HUDEP-2 (cell line): ENCODE measurements around the gene PRR19.
A peak's percentile ranks its signal among the peaks of the same experiment; 100 is the strongest.
"Not testable (repeated sequence)": the region's sequence is repeated elsewhere in the genome, so short reads cannot be mapped to it uniquely, and the experiment has no call there.

Source experiments
- DNase-seq, 76 experiments: peaks; one replicate each; lab custom pipeline; 2025; ENCODE audit not compliant: unreplicated experiment in 76 of 76; lab: John Stamatoyannopoulos, UW

The PRR19 gene, protein sequence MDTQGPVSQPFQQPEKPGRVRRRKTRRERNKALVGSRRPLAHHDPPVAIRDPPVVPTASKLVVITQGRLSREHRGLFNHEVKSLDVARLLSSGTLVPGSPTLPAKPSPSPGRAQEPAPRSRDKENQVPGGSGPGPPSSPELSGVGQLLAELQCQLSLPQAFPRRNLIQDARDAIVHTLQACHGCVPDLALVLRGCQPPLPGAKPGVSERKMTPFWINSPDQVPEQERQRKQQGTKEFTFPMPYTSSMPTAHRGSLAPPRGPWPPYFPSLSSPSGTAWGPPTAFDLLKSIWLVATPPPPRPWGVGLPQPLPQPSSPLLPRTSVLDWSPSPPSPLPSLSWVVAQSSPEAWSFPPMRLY

DNA sequence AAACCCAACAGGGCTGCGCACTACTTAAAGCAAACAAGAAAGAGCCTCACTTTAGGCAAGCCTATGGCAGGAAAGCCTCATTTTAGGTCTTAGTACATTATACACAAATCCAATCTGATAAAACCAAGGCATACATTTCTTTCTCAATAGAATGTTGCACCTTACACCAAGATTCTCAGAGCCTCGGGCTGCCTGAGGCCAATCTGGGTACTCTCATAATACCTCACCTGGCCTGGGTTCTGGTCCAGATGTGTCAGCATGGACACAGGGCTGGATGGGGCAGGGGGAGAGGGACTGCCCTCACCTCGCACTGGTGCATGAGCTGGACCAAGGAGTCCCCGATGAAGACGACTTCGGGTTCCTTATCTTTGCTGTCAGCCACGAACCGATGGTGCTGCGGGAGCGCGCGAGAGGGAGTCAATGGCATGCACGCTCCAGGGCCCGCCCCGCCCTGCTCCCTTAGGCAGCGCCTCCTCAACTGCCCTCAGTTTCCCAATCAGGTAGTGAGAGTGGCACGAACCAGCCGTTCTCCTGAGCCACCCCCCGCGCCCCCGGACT, at the start of gene PRR19:
Gene PRR19, plus strand, starts transcription at position 487 of the 558 bp plus-strand sequence. CDS start 7,453 bp downstream, outside the sequence.
- peak in 68 of 76 experiments; percentile 18 to 91 (median 65) for DNase-seq

DNA sequence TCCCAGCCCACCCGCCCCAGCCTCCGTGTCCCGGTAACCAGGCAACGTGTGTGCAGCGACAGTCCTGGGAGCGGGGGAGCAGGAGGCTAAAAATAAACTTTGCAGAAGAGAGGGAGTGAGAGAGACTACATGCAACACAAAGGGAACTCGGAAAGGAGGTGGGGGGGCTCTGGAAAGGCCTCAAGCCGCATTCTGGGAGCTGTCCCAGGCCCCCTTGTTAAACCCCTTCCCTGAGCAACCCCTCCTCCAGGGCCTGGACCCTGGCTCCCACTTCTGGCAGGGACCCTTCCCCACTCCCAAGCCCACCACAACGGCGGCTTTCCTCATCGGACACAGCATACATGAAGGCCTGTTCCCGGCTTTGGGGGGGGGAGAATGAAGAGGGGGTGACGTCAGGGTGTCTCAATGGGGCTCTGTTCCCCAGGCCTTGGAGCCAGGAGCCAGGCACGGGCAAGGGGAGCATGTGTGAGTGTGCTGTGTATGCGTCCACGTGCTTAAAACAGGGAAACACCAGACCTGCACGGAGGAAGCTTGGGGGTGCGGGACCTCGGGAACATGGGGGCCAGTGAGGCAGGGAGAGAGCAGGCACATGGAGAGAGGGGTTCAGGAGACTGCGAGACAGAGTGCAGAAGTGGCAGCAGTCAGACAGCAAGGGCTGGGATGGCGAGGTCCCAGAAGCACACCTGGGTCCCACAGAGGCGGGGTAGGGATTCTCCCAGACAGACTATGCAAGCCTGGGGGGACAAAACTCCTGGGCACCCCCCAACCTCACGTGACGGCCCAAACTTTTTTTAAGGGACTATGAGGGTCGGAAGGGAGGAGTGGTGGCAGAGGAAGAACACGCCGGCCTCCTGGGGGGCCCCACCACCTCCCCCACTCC, 49.3 kb upstream of the PRR19 start:
- peak in 4 of 76 experiments; percentile 20 to 50 (median 24) for DNase-seq

DNA sequence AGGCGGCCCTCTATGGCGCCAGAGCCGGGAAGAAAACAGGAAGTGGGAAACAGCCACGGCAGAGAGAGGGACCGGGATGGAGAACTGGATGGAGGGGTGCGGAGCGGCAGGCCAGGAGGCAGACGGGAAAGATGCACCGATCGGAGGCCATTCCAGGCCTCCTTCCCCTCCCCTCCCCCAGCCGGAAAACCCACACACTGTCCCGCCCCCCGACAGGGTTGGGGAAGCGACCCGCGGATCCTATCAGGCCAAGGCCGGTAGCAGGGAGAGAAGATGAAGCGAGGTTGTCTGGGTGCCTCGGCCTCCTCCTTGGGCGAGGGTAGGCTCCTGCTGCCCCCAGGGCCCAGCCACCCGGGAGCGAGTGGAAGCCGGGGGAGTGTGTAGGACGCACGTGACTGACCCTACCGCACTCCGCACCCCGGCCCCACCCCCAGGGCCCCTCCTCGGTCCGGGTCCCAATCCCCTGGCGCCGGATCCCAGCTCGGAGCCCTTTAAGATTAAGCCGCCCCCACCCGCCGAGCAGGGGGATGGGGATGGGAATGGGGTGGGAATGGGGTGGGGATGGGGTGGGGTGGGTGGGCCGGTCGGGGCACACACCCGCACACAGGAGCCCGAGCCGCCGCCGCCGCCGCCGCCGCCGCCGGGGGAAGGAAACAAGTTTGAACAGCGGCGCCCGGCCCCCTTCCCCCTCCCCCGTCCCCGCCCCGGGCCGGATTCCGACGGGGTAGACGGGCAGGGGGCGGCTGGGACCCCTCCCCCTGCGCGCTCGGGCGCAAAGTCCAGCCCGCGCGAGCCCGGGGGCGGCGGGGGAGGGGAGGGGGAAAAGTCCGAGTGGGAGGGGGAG, 48.5 kb upstream of the PRR19 start:
- DNase-seq = peak in 50 of 76 experiments; percentile 19 to 75 (median 54)

DNA sequence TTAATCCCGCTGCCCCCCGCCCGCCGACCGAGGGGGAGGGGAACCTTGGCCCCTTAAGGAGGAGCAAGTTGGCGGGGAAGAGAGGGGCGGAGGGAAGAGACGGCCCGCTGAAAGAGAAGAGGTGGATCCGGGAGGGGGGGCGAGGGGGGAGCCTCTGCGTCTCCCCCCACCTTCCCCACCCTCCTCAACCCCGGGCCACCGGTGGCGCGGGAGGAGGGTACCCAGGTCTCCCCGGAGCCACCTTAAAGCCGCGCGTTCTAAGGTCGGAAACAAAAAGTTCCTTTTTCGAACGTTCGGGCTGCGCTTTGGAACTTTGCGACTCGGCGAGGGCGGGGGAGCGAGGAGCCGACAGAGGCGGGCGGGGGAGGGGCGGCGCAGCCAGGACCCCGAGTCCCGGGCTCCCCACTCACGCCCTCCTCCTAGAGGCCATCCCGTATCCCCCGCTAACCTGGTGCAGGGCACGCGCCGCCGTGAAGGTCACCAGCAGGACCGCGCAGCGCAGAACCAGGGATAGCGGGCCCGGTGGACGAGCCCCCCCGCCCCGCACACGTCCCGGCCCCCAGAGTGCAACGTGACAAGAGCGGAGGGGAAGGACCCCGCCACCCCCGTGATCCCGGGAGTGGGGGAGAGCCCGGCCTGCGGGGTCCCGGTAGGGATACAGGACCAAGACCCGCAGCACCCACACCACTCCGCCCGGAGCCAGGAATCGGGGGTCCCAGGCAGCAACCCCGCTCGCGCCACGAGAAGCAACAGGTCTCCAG, 47.7 kb upstream of the PRR19 start:
- DNase-seq = peak in 54 of 76 experiments; percentile 18 to 76 (median 56)

DNA sequence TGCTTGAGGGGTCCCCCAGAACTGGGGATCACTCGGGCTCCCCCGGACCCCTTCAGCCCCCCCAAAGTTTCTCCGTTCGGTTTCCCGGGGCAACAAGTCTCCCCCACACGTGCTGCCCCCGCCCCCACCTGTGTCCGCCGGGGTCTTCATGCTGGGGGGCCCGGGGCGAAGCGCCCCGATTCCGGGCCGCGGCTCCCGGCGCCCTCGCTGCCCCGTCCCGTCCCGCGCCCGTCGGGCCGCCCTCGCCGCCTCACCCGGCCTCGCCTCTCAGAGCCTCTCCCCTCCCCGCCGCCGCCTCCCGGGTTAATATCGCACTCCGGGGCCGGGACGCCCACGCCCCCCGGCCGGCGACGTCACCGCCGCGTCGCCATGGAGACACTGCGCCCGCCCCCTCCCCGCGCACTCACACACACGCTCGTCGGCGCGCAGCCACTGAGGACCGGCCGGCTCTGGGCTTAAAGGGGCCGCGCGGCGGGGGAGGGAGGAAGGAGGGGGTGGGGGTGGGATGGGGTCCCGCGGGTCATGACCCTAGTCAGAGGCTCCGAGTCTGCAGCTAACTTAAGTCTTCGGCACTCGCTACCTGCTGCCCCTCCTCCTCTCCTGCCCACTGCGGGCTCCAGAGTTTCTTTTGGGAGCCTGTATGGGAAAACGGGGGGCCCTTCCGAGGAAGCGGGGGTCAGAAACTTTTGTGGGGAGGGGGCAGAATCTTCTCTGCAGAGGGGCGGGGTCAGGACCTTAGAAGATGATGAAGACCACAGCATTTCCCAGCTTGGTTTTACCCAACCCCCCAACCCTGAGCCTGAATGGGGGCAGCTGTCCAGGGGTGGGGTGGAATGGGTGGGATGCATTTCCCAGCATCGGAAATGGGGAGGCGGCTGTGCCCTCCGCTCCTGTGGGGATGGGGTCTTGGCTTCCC, 46.8 kb upstream of the PRR19 start, which contains the start of gene ERF:
Gene ERF, minus strand, starts transcription at position 279 of the 916 bp plus-strand sequence. Its CDS starts 129 bp downstream, at position 150.
- DNase-seq = peak in 75 of 76 experiments; percentile 42 to 96 (median 91)

DNA sequence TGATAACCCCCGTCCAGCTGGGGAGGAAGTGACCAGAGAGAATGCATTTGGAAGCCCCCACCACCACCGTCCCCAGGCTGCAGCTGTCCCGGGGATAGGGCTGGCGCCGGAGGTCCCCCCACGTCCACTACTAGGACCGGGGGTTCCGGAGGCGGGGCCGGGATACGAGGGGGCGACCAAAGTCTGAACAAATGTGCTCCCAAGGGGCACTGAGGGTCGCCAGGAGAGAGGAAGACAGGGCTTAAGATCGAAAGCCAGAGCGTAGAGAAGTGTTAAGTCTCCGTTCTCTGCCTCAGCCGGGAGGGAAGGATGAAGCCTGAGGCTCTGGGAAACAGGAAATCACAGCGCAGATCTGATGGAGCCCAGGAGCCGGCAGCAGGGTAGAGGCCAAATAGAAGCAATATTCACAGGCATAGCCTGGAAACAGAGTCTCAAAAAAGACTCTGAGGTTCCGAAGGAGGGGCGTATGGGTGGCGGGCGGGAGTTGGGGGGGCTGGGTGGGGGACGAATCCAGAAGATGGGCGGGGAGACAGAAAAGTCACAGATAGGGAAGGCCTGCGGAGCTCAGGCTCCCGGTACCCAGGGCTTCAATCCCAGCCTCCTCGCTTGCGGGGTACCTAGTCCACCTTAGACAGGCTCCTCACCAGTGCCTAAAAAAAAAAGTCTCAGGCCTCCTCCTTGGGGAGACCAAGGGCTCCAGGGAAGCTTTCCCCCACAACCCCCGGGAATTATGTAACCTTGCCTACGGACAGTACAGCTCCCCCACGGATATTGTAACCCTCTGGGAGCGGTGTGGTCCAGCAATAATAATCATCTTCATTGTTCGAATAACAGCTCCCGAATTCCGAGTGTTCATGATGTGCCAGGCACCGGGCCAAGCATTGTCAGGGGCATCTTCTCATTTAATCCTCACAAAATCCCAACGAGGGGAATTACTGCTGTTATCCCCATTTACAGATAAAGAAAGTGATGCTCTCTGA, 45.9 kb upstream of the PRR19 start:
- no peak for DNase-seq

DNA sequence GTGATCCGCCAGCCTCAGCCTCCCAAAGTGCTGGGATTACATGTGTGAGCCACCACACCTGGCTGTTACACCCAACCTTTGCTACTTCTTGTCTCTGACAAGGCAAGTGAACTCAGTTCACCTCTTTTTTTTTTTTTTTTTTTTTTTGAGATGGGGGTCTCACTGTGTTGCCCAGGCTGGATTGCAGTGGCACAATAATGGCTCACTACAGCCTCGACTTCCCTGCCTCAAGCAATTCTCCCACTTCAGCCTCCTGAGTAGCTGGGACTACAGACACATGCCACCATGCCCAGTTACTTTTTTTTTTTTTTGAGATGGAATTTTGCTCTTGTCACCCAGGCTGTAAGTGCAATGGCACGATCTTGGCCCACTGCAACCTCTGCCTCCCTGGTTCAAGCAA, 44.1 kb upstream of the PRR19 start:
- not testable (repeated sequence) for DNase-seq

DNA sequence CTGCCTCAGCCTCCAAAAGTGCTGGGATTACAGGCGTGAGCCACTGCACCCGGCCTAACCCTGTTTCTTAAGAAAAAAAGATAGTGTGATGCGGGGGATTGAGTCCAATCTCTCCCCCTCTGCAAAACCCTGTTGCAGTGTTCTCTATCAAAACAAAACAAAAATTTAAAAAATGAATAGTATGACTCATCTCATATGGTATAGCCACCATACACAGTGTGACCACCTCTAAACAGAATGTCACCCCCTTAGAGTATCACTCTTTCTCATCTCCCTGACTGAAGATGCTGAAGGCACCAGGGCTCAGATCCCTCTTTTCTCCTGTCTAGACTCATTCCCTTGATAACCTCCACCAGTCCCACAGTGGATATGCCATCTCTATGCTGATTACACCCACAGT, 40.2 kb upstream of the PRR19 start:
- DNase-seq = no peak

DNA sequence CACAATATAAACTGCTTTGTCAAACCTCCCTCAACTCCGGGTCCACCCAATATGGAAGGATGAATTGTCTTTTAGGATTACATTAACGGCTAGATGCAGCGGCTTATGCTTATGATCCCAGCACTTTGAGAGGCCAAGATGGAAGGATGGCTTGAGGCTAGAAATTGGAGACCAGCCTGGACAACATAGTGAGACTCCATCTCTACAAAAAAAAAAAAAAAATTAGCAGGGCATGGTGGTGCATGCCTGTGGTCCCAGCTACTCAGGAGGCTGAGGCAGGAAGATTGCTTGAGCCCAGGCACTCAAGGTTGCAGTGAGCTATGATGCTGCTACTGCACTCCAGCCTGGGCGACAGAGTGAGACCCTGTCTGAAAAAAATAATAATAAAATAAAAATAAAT, 35.8 kb upstream of the PRR19 start:
- DNase-seq = not testable (repeated sequence)

DNA sequence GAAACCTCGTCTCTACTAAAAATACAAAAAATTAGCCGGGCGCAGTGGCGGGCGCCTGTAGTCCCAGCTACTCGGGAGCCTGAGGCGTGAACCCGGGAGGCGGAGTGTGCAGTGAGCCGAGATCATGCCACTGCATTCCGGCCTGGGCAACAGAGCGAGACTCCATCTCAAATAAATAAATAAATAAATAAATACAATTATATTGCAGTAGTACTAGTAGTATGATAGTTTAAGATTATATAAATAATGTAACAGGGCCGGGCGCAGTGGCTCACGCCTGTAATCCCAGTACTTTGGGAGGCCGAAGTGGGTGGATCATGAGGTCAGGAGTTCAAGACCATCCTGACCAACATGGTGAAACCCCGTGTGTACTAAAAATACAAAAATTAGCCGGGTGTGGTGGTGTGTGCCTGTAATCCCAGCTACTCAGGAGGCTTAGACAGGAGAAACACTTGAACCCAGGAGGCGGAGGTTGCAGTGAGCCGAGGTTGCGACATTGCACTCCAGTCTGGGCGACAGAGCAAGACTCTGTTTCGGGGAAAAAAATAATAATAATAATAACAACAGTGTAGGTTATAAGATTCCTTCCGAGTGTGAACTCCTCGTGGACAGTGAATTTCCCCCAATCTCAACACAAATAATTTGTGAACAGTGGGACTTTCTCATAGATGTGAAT, 34.9 kb upstream of the PRR19 start:
- not testable (repeated sequence) for DNase-seq

DNA sequence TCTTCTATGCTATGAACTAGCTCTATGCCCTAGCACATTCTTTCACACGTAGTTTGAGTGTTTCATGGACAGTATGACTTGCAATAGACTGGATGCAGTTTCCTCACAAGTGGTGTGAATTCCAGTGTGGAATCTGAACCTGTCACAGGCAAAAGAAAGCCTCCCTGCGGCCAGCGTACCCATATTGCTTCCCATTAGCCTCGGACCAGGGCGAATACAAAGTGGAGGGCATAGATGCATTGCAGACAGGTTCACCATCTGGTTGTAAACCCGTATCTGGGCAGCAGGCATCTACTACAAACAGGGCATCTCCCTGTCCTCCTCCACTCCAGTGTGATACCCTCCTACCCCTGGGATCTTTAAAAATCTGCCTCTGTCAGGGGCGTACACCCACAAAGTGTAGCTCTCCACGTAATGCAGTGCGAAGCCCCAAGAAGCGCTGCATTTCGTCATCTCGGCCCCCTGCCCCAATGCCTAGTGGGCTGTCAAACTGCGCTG, 34.2 kb upstream of the PRR19 start:
- DNase-seq = peak in 2 of 76 experiments; percentile 65 to 91

DNA sequence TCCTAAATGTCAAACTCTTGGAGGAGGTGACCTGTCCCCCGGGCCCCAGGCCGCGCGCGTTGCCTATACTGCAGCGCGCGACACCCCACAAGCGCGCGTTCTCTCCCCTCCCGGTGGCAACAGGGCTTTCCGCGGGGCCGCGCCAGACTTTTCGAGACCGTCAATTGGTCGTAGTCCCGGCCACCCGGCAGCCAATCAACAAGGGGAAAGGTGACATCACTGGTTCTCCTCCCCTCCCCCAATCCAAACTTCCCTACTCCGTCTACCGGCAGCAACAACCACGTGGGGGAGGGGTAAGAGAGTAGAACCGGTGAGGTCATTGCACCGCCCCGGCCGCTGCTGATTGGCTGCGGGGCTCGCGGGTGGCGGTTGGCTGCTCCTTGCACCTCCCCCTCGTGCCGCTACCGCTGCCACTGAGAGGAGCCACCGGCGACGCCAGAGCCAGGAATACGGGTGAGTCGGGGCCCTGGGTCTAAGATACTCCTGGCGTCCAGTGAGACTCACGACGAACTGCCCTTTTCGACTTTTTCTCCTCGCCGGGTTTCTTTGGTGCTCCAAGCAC, 33.7 kb upstream of the PRR19 start:
- DNase-seq = peak; percentile 91 to 100 (median 100)

DNA sequence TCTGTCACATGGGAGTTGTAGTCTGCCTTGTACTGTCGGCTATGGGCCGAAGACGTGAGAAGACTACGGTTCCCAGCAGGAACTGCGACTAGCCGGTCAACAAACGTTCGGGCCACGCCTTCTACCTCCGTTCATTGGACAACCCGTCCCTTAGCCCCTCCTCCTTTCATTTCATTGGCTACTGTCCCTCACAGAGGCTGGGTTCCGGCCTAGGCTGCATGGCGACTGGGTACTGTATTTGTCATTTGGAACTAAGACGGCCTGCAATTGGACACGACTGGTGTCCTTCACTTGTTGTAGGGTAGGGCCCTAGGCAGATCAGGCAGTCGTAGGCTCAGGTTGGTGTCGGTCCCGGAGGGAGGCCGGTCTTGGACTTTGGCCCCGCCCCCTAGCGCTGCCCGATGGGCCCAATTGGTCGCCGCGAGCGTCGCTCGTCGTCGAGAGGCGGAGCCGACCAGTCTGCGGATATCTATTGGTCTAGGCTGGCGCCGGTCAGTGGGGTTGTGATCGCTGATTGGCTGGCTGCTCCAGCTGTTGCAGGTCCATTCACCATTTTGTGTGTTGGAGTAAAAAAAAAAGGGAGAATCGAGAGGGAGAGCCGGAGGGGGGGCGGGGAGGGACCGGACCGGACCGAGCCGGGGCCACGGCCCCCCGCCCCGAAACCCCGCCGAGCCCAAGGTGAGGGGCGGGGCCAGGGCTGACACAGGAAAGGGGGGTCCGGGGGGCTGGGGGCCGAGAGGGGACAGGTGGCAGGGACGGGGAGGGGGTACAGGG, 33.0 kb upstream of the PRR19 start, which contains the start of gene CIC:
Gene CIC, plus strand, starts transcription at position 549 of the 774 bp plus-strand sequence. CDS start 2,532 bp downstream, outside the sequence.
- DNase-seq = peak in 75 of 76 experiments; percentile 98 to 100 (median 100)

DNA sequence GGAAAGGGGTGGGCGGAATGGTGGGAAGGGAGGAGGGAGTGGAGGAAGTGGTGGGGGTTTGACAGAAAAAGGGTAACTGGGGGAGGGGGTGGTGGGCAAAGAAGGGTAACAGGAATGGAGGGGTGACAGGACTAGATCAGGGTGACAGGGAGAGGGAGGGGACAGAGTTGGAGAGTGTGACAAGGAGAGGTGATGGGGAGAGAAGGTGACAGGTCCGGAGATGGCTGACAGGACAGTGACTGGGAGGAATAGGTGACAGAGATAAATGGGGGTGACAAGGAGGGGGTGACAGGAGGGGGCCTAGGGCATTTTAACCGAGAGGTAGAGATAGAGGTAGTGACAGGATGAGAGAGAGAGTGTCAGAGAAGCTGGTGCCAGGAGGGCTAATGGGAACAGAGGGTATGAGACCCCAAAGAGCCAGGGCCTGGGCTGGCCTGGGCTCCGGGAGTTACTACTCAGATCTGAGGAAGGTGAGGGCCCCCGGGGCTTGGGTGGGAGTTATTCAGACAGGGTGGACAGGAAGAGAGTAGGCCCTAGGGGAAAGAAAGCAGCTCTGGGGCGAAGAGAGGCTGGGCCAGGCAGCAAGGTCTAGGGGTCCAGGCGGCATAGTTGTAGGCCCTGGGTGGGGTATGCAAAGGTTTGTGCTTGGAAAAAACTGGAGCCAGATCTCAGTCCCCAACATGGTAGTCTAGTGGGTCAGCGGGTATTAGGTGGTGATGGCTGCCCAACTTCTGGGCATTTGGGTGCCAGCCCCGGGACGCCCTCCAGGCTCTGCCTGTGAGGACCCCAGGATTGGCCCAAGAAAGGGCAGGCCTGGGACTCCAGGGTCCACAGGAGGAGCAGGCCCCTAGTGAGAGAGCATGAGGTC, 32.2 kb upstream of the PRR19 start:
- DNase-seq = peak in 2 of 76 experiments; percentile 35 to 43
